22Rv1 (cell line): ENCODE data around the gene MDM4.

Experiments used
- ZFX ChIP-seq: fragments of 450-650 bp; IDR thresholded peaks from 2 replicates; pipeline ENCODE4 v1.6.1; 2017; ENCODE audit warnings: antibody characterized with exemption, borderline replicate concordance
- TF ChIP-seq, protein P1 (sequence below): fragments of 450-650 bp; IDR thresholded peaks from 2 replicates; pipeline ENCODE4 v1.5.1; 2017; ENCODE audit warnings: mild to moderate bottlenecking

- TF ChIP-seq, protein P1, sequence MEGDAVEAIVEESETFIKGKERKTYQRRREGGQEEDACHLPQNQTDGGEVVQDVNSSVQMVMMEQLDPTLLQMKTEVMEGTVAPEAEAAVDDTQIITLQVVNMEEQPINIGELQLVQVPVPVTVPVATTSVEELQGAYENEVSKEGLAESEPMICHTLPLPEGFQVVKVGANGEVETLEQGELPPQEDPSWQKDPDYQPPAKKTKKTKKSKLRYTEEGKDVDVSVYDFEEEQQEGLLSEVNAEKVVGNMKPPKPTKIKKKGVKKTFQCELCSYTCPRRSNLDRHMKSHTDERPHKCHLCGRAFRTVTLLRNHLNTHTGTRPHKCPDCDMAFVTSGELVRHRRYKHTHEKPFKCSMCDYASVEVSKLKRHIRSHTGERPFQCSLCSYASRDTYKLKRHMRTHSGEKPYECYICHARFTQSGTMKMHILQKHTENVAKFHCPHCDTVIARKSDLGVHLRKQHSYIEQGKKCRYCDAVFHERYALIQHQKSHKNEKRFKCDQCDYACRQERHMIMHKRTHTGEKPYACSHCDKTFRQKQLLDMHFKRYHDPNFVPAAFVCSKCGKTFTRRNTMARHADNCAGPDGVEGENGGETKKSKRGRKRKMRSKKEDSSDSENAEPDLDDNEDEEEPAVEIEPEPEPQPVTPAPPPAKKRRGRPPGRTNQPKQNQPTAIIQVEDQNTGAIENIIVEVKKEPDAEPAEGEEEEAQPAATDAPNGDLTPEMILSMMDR: no peak
- TF ChIP-seq ZFX: no peak
These were observed 39.0 kb upstream of the MDM4 start for GRCh38 chr1:204477036-204477740.
